ENCODE results near the gene BLNK. TPM values are rescaled to one million over a fixed set of nuclear protein-coding genes. Genes with fewer than 3 reads are reported as not detected.
A peak's percentile ranks its signal among the peaks of the same experiment; 100 is the strongest.

BLNK gene
- total and polyA plus RNA-seq, 2 experiments from 2014 or later = 0.11 TPM; not detected in 1

- Mint-ChIP-seq H3K4me3 (no peak overlapping the region), H3K36me3 (ENCODE audit: low read depth) (no peaks in the 10 kb centered on the region), H3K4me1 (peaks cover 22% of the 10 kb centered on the region), H3K27ac (peak overlapping the region; percentile 72; the same call in 1 of the 2 replicates), H3K9me3 (no peaks in the 10 kb centered on the region), H3K27me3 (ENCODE audit: insufficient read depth, low read depth, poor library complexity) (peaks cover 12% of the 10 kb centered on the region)
- Histone ChIP-seq H3K36me3 (ENCODE audit: insufficient read depth) (no peaks in the 10 kb centered on the region), H3K4me2 (no peak overlapping the region), H3K27ac (ENCODE audit: low read depth) (no peak overlapping the region), H3K4me3 (no peak overlapping the region), H3K27me3 (ENCODE audit: insufficient read depth) (no peaks in the 10 kb centered on the region), H3K4me1 (ENCODE audit: insufficient read depth) (peaks cover 15% of the 10 kb centered on the region), H3F3A (replicated peaks; ENCODE audit: low read depth) (no peaks in the 10 kb centered on the region), H3K9me2 (ENCODE audit: insufficient read depth) (no peaks in the 10 kb centered on the region), H2AFZ (peak overlapping the region; percentile 90), H4K20me1 (replicated peaks; ENCODE audit: insufficient read depth) (no peaks in the 10 kb centered on the region), H3K79me2 (replicated peaks; ENCODE audit: insufficient read depth) (no peaks in the 10 kb centered on the region)
- TF ChIP-seq EZH2phosphoT487 (IDR thresholded peaks at IDR 0.05; ENCODE audit: unreplicated experiment) (no peak), CREB1 (CRISPR knock-in tag; IDR thresholded peaks at IDR 0.05; ENCODE audit: low read depth) (no peak), NANOG (IDR thresholded peaks at IDR 0.05; ENCODE audit: borderline replicate concordance) (no peak)
- DNase-seq (ENCODE audit: low spot score) = no peak
- no peak for ATAC-seq
Observed at GRCh38 chr10:96319754-96320474, 48.5 kb upstream of the BLNK start.

- H3F3A ChIP-seq (replicated peaks; ENCODE audit: low read depth) = no peaks in the 10 kb centered on the region
- no peaks in the 10 kb centered on the region for H4K20me1 ChIP-seq (replicated peaks; ENCODE audit: insufficient read depth)
- H3K9me3 Mint-ChIP-seq = no peaks in the 10 kb centered on the region
- ATAC-seq (no peak), DNase-seq (ENCODE audit: low spot score) (no peak)
- no peak overlapping the region for H3K4me2 ChIP-seq
- no peaks in the 10 kb centered on the region for H3K36me3 Mint-ChIP-seq (ENCODE audit: low read depth)
- H3K4me1 ChIP-seq (ENCODE audit: insufficient read depth) = peaks cover 15% of the 10 kb centered on the region
- H3K4me1 Mint-ChIP-seq = peaks cover 24% of the 10 kb centered on the region
- H3K79me2 ChIP-seq (replicated peaks; ENCODE audit: insufficient read depth) = no peaks in the 10 kb centered on the region
- H3K27me3 ChIP-seq (ENCODE audit: insufficient read depth) = no peaks in the 10 kb centered on the region
- H3K4me3 Mint-ChIP-seq = no peak overlapping the region
- H3K27ac ChIP-seq (ENCODE audit: low read depth) = no peak overlapping the region
- H3K4me3 ChIP-seq = no peak overlapping the region
- no peak overlapping the region for H2AFZ ChIP-seq
- no peaks in the 10 kb centered on the region for H3K36me3 ChIP-seq (ENCODE audit: insufficient read depth)
- TF ChIP-seq CTCF (conservative IDR thresholded peaks at IDR 0.05; ENCODE audit: low read depth in 2 of 2) (peak; percentile 15 to 32; a peak in 3 of 4 replicates), EZH2phosphoT487 (IDR thresholded peaks at IDR 0.05; ENCODE audit: unreplicated experiment) (no peak)
- H3K27ac Mint-ChIP-seq = no peak overlapping the region
- peaks cover 12% of the 10 kb centered on the region for H3K27me3 Mint-ChIP-seq (ENCODE audit: insufficient read depth, low read depth, poor library complexity)
- no peaks in the 10 kb centered on the region for H3K9me2 ChIP-seq (ENCODE audit: insufficient read depth)
Observed at GRCh38 chr10:96317067-96317833, 45.9 kb upstream of the BLNK start.

- Histone ChIP-seq H3K27me3 (ENCODE audit: insufficient read depth) (no peaks in the 10 kb centered on the region), H3K4me1 (ENCODE audit: insufficient read depth) (peaks cover 23% of the 10 kb centered on the region), H3K36me3 (ENCODE audit: insufficient read depth) (no peaks in the 10 kb centered on the region), H3K27ac (ENCODE audit: low read depth) (no peak overlapping the region), H3K4me3 (no peak overlapping the region), H3K4me2 (no peak overlapping the region), H3K79me2 (replicated peaks; ENCODE audit: insufficient read depth) (no peaks in the 10 kb centered on the region), H3K9me2 (ENCODE audit: insufficient read depth) (no peaks in the 10 kb centered on the region), H4K20me1 (replicated peaks; ENCODE audit: insufficient read depth) (no peaks in the 10 kb centered on the region), H3F3A (replicated peaks; ENCODE audit: low read depth) (0 out of 2 replicates have a peak, but pooled peaks cover 2% of the 10 kb centered on the region), H2AFZ (no peak overlapping the region)
- H3K27me3 Mint-ChIP-seq (ENCODE audit: insufficient read depth, low read depth, poor library complexity) = peaks cover 9% of the 10 kb centered on the region
- no peaks in the 10 kb centered on the region for H3K36me3 Mint-ChIP-seq (ENCODE audit: low read depth)
- H3K4me1 Mint-ChIP-seq = peaks cover 46% of the 10 kb centered on the region
- no peak overlapping the region for H3K4me3 Mint-ChIP-seq
- DNase-seq (ENCODE audit: low spot score) = no peak
- H3K27ac Mint-ChIP-seq = no peak overlapping the region
- H3K9me3 Mint-ChIP-seq = no peaks in the 10 kb centered on the region
- no peak for ATAC-seq
- no peak for TF ChIP-seq ZNF462 (CRISPR knock-in tag; IDR thresholded peaks at IDR 0.05)
- no peak for TF ChIP-seq CREB1 (CRISPR knock-in tag; IDR thresholded peaks at IDR 0.05; ENCODE audit: low read depth)
Observed at GRCh38 chr10:96313344-96313743, 42.0 kb upstream of the BLNK start.
